GM19328 (cell line): Measurements from ENCODE around the gene KCNIP2.
"Not testable (repeated sequence)": the region's sequence is repeated elsewhere in the genome, so short reads cannot be mapped to it uniquely, and the experiment has no call there.

Source experiments
- ATAC-seq: cut with Tn5 transposase; IDR thresholded peaks from one replicate; pipeline ENCODE4 v1.9.1; 2021; ENCODE audit warnings: mild to moderate bottlenecking, moderate library complexity; ENCODE audit not compliant: unreplicated experiment

The KCNIP2 gene

GRCh38 chr10:101828766-101829551 is 14.6 kb downstream of the KCNIP2 start:
- ATAC-seq = no peak

GRCh38 chr10:101827919-101828600 is 15.5 kb downstream of the KCNIP2 start:
- ATAC-seq = no peak

GRCh38 chr10:101826852-101827434 is 16.7 kb downstream of the KCNIP2 start:
- no peak for ATAC-seq

- ATAC-seq = no peak
Observed at GRCh38 chr10:101824736-101825135, 18.9 kb downstream of the KCNIP2 start.

DNA sequence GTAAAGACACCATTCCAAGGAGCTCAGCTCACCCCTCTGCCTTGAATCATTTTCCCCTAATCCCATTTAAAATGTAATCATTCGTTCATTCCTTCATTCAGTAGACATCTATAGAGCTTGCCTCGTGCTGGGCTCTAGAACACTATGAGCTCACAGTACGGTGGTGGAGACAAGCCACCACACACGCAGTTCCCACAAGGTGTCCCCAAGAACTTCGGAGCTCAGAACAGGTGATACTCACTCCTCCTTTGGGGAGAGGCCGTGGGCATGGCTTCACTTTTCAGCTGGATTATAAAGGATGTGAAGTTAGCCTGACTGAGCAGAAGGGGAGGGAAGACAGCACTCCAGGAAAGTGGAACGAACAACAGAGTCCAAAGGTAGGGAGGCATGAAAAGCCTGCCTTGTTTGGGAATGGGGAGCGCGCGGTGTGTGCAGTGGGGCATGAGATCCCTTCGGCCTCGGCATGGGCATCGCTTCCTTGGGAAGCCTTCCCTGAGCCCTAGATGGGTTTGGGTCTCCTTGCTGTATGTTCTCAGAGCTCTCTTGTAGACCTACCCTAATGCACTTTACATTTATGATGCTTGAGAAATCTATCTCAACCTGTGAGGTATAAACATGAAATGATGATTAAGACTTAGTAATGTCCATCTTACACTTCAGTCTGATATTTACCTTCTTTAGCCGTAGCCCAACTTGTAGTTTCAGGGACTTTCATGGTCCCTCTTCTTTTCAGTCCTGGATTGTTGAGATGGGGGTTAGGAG is 24.5 kb downstream of the KCNIP2 start:
- peak; percentile 17 for ATAC-seq

DNA sequence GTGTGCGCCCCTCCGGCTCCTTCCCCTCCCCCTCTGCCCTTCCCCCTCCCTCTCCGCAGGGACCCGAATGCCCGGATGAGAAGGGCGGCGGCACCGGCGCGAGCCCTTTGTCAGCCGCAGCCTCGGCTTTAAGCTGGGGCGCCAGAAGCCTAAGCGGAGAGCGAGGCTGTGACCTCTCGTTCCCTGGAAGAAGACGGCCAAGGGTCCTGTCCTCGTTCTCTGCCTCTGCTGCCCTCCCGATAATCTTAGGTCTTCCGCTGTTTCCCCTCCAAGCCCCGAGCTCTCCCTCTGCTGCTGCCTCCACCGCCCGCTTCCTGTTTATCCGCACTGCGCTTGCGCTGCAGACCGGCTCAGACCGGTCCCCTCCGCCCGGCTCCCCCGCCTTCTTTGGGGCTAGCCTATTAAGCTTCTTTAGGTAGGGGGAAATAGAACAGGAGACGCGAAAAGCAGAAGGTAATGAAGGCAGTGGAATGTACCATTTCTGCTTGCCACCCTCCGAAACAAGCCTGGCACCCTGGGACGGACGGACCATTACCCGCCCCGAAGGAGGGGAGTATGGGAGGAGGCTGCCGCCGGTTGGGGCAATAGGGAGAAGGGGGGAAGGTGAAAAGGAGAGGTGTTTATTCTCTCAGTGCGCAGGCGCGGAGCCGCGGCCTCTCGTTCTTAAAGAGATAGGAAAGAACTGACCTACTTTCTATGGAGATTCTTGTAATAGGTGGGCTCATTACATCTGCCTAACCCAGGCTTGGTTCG is 25.3 kb downstream of the KCNIP2 start, which contains the start of gene OGA:
TSS of gene OGA (minus strand) at position 326 of the 753 bp plus-strand sequence. CDS start 422 bp downstream, outside the sequence.
- peak; percentile 84 for ATAC-seq

GRCh38 chr10:101817337-101818118 is 26.1 kb downstream of the KCNIP2 start:
- ATAC-seq = no peak

- ATAC-seq = no peak
Observed at GRCh38 chr10:101816913-101817336, 26.7 kb downstream of the KCNIP2 start.

- ATAC-seq = no peak
Observed at GRCh38 chr10:101816376-101816775, 27.2 kb downstream of the KCNIP2 start.

GRCh38 chr10:101814466-101815071 is 29.0 kb downstream of the KCNIP2 start:
- peak; percentile 40 for ATAC-seq

- ATAC-seq = no peak
Observed at GRCh38 chr10:101812606-101813005, 31.0 kb downstream of the KCNIP2 start.

DNA sequence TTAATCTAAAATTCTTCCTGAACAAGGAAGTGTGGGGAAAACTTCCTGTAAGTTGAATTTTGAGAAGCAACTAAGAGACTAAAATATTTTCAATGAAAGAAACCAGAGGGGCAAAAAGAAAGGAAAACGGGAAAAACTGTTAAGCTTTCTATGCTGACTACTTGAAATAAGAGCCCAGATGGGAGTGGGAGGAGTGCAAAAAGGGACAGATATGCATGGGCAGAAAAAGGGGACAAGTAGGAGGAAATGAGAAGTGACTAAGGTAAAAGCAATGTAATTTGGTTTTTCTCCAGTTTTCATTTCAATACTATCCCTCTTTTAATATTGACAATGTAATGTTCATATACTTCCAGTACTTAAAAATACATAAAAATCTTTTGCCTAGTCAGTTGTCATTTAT is 36.4 kb downstream of the KCNIP2 start:
- ATAC-seq = no peak

DNA sequence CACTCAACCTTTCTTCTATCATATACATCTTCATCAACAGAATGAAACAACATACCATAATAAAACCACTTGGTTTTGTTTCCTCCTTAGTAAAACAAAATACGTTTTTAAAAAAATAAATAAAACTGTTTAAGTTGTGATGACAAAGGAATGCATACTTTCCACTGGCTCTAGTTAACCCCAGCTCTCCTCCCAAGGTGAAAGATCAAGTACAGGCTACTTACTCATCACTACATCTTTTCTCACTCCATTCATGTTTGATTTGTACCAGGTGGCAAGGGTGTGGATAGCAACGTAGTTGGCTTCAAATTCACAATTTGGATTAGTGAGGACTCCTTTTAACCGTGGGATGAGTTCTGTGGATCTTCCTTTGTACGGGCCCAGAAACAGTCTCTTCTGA is 40.1 kb downstream of the KCNIP2 start:
- no peak for ATAC-seq

- ATAC-seq = no peak
Observed at GRCh38 chr10:101797403-101798059, 46.1 kb downstream of the KCNIP2 start.

DNA sequence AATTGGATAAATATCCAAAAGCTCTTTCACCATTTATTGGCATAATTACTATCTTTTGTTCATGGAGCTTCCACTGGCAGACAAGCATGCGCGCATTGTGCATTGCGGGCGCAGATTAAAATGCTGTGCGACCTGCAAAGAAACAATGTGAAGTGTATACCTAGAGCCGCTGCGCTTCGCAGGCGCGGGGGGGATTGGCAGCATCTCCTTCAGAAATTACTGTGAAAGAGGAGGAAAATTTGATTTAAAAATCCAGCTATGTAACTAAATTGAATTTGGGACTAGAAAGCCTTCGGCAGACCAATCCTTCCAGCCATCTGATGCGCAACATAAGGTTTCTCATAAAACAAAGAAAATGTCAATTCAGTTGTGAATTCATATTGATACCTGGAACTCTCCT is 50.1 kb downstream of the KCNIP2 start:
- no peak for ATAC-seq

DNA sequence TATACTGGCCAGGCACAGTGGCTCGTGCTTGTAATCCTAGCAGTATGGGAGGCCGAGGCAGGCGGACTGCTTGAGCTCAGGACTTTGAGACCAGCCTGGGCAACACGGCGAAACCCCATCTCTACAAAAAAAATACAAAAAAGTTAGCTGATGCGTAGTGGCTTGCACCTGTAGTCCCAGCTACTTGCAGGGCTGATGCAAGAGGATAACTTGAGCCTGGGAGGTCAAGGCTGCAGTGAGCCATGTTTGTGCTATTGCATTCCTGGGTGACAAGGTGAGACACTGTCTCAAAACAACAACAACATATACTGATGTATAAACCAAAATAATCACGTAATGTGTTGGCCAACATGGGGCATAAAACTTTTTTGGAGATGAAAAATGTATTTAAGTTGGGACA is 53.9 kb downstream of the KCNIP2 start:
- no peak for ATAC-seq

- not testable (repeated sequence) for ATAC-seq
Observed at GRCh38 chr10:101789231-101789630, 54.4 kb downstream of the KCNIP2 start.

DNA sequence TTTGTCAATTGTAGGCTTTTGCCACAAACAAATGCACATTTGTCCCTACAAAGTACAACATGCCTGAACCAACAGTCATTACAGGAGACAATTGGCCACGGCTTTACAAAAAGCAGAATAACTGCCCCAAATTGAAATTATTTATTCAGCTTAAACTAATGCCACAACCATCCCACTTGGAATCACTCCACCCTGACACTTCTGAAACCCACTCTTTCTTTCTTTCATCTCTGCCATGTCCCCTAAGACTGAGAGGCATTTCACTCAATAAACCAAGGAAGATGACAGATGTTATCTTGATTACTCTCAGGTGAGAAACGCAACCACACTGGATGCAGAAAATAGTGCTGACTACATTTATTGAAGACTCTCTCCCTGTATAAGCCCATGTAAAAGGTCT is 57.8 kb downstream of the KCNIP2 start:
- no peak for ATAC-seq

GRCh38 chr10:101784558-101784957 is 59.0 kb downstream of the KCNIP2 start:
- no peak for ATAC-seq
